ENCODE measurements around the gene SVEP1.
"Not testable (repeated sequence)": the region's sequence is repeated elsewhere in the genome, so short reads cannot be mapped to it uniquely, and the experiment has no call there.

The SVEP1 gene

DNA sequence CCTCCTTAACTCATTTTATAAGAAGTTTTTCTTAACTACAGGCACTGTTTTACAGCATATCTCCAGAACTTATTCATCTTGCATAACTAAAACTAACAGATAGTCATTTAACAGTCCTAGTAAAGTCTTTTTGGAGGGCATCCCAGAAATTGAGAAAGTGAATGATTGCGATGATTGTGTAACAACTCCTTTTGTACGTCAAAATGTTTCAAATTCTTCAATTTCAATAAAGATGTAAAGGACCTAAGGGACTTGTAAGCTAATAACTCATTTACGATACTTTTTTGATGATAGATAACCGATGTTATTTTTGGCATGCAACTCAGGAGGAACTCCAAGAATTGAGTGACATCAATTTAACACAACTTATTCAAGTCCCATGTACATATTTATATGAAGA is 42.7 kb downstream of the SVEP1 start:
- no peak for DNase-seq (ENCODE audit: extremely low read depth, insufficient read length)
- no peak for TF ChIP-seq CTCF (IDR thresholded peaks at IDR 0.05; ENCODE audit: insufficient read depth, low read length, poor library complexity, severe bottlenecking)
- Histone ChIP-seq H3K36me3 (ENCODE audit: control insufficient read depth, insufficient read depth, low read length) (no peaks in the 10 kb centered on the region), H3K27me3 (replicated peaks; ENCODE audit: control insufficient read depth, insufficient read depth, low read length) (no peaks in the 10 kb centered on the region), H3K4me3 (replicated peaks; ENCODE audit: low read depth, low read length) (no peak overlapping the region)

DNA sequence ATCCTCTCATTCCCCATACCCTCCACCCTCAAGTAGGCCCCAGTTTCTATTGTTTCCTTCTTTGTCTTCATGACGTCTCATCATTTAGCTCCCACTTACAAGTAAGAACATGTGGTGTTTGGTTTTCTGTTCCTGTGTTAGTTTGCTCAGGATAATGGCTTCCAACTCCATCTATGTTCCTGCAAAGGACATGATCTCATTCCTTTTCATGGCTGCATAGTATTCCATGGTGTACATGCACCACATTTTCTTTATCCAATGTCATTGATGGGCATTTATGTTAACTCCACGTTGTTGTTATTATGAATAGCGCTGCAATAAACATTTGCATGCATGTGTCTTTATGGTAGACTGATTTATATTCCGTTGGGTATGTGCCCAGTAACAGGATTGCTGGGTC is 45.4 kb downstream of the SVEP1 start:
- not testable (repeated sequence) for H3K27me3 ChIP-seq (replicated peaks; ENCODE audit: control insufficient read depth, insufficient read depth, low read length); DNase-seq (ENCODE audit: extremely low read depth, insufficient read length); H3K36me3 ChIP-seq (ENCODE audit: control insufficient read depth, insufficient read depth, low read length); H3K4me3 ChIP-seq (replicated peaks; ENCODE audit: low read depth, low read length)

DNA sequence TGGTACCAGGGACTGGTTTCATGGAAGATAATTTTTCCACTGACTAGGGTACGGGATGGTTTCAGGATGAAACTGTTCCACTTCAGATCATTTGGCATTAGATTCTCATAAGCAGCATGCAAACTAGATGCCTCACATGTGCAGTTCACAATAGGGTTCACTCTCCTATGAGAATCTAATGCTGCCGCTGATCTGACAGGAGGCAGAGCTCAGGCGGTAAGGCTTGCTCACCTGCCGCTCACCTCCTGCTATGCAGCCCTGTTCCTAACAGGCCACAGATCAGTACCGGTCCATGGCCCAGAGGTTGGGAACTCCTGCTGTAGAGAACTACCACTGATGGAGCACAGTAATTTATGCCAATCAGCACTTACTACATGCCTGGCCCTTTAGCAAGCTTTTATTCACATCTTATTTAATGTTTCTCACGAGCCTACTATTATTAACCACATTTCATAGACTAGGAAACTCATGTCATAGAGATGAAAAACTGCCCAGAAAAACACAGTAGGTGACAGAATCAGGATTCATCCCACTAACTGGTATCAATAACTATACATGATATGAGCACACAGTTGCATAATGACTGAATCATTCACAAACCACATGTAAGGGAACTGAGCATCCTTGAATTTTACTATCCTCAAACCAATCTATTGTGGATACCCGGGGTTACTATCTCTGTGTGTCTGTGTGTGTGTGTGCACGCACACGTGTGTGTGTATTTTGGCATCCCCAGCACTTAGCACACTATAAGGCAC is 46.5 kb downstream of the SVEP1 start:
- no peak for DNase-seq (ENCODE audit: extremely low read depth, insufficient read length)
- Histone ChIP-seq H3K27me3 (replicated peaks; ENCODE audit: control insufficient read depth, insufficient read depth, low read length) (no peaks in the 10 kb centered on the region), H3K4me3 (replicated peaks; ENCODE audit: low read depth, low read length) (no peak overlapping the region), H3K36me3 (ENCODE audit: control insufficient read depth, insufficient read depth, low read length) (no peaks in the 10 kb centered on the region)
- no peak for TF ChIP-seq CTCF (IDR thresholded peaks at IDR 0.05; ENCODE audit: insufficient read depth, low read length, poor library complexity, severe bottlenecking)

- Histone ChIP-seq H3K4me3 (replicated peaks; ENCODE audit: low read depth, low read length) (no peak overlapping the region), H3K27me3 (replicated peaks; ENCODE audit: control insufficient read depth, insufficient read depth, low read length) (no peaks in the 10 kb centered on the region), H3K36me3 (ENCODE audit: control insufficient read depth, insufficient read depth, low read length) (no peaks in the 10 kb centered on the region)
- TF ChIP-seq CTCF (IDR thresholded peaks at IDR 0.05; ENCODE audit: insufficient read depth, low read length, poor library complexity, severe bottlenecking) = no peak
- DNase-seq (ENCODE audit: extremely low read depth, insufficient read length) = no peak
Measured at GRCh38 chr9:110531776-110532175, 47.8 kb downstream of the SVEP1 start.

GRCh38 chr9:110531241-110531640 is 48.3 kb downstream of the SVEP1 start:
- not testable (repeated sequence) for H3K36me3 ChIP-seq (ENCODE audit: control insufficient read depth, insufficient read depth, low read length); DNase-seq (ENCODE audit: extremely low read depth, insufficient read length); H3K27me3 ChIP-seq (replicated peaks; ENCODE audit: control insufficient read depth, insufficient read depth, low read length); H3K4me3 ChIP-seq (replicated peaks; ENCODE audit: low read depth, low read length)

GRCh38 chr9:110528645-110529044 is 50.9 kb downstream of the SVEP1 start:
- no peak for TF ChIP-seq CTCF (IDR thresholded peaks at IDR 0.05; ENCODE audit: insufficient read depth, low read length, poor library complexity, severe bottlenecking)
- Histone ChIP-seq H3K36me3 (ENCODE audit: control insufficient read depth, insufficient read depth, low read length) (no peaks in the 10 kb centered on the region), H3K27me3 (replicated peaks; ENCODE audit: control insufficient read depth, insufficient read depth, low read length) (no peaks in the 10 kb centered on the region), H3K4me3 (replicated peaks; ENCODE audit: low read depth, low read length) (no peak overlapping the region)
- DNase-seq (ENCODE audit: extremely low read depth, insufficient read length) = no peak

GRCh38 chr9:110526426-110526825 is 53.1 kb downstream of the SVEP1 start:
- Histone ChIP-seq H3K36me3 (ENCODE audit: control insufficient read depth, insufficient read depth, low read length) (no peaks in the 10 kb centered on the region), H3K4me3 (replicated peaks; ENCODE audit: low read depth, low read length) (no peak overlapping the region), H3K27me3 (replicated peaks; ENCODE audit: control insufficient read depth, insufficient read depth, low read length) (no peaks in the 10 kb centered on the region)
- DNase-seq (ENCODE audit: extremely low read depth, insufficient read length) = no peak
- TF ChIP-seq CTCF (IDR thresholded peaks at IDR 0.05; ENCODE audit: insufficient read depth, low read length, poor library complexity, severe bottlenecking) = no peak

Data from GM06990 (cell line).